SK-N-SH (cell line): ENCODE data around the gene WSCD1. TPM values are rescaled to one million over a fixed set of nuclear protein-coding genes. Genes with fewer than 3 reads are reported as not detected.

ENCODE experiments used
- CTCF ChIA-PET: fragments of 300-600, 350-600 bp; formaldehyde crosslinking; extraction: SDS; loops from one replicate; lab custom pipeline; 2021; lab: Yijun Ruan, JAX
- POLR2A ChIA-PET: fragments of 350-600 bp; sonication (Branson Sonifier 250); formaldehyde crosslinking; extraction: SDS; loops from one replicate; lab custom pipeline; 2020; ENCODE audit warnings: antibody characterized with exemption, inconsistent platforms; lab: Yijun Ruan, JAX
- DNase-seq: peaks from one replicate; pipeline ENCODE4 v3.0.0; 2012
- H2AFZ ChIP-seq: fragments of 200-600 bp; sonication (generic); 2 replicates; pipeline ENCODE4 v1.8.1; 2016; ENCODE audit warnings: antibody characterized with exemption, mild to moderate bottlenecking, low read depth
- H3F3A ChIP-seq: fragments of 200-600 bp; sonication (generic); replicated peaks from 2 replicates; pipeline ENCODE3; 2016; ENCODE audit warnings: antibody characterized with exemption, mild to moderate bottlenecking; ENCODE audit not compliant: insufficient read depth
- H3K27ac ChIP-seq, 2 experiments: fragments of 200-500 bp in 1 of 2; fragments of 200-600 bp in 1 of 2; sonication (Bioruptor generic) in 1 of 2; sonication (generic), shearing (Covaris generic) in 1 of 2; 2 replicates each; pipeline versions ENCODE4 v1.5.1 to v1.6.1; 2014 to 2016; ENCODE audit warnings: low read depth in 2 of 2, inconsistent platforms in 1 of 2, low read length in 1 of 2, mild to moderate bottlenecking in 1 of 2, mixed read lengths in 1 of 2
- H3K27me3 ChIP-seq: fragments of 200-600 bp; sonication (generic), shearing (Covaris generic); 2 replicates; pipeline ENCODE4 v1.6.1; 2016; ENCODE audit warnings: mixed run types; ENCODE audit not compliant: insufficient read depth
- H3K36me3 ChIP-seq, 2 experiments: fragments of 200-500 bp in 1 of 2; fragments of 200-600 bp in 1 of 2; sonication (Bioruptor generic) in 1 of 2; sonication (generic) in 1 of 2; replicated peaks in 1 of 2; 2 replicates each; pipeline versions ENCODE3 to v1.5.1; 2014 to 2016; ENCODE audit warnings: low read length in 1 of 2, mild to moderate bottlenecking in 1 of 2; ENCODE audit not compliant: insufficient read depth in 2 of 2, control insufficient read depth in 1 of 2
- H3K4me1 ChIP-seq, 2 experiments: fragments of 200-500 bp in 1 of 2; fragments of 200-600 bp in 1 of 2; sonication (Bioruptor generic) in 1 of 2; sonication (generic), shearing (Covaris generic) in 1 of 2; 2 replicates each; pipeline versions ENCODE4 v1.5.1 to v1.6.1; 2014 to 2016; ENCODE audit warnings: low read depth in 1 of 2, low read length in 1 of 2, mixed run types in 1 of 2; ENCODE audit not compliant: insufficient read depth in 2 of 2, control insufficient read depth in 1 of 2
- H3K4me2 ChIP-seq: fragments of 200-600 bp; sonication (generic), shearing (Covaris generic); 2 replicates; pipeline ENCODE4 v1.6.1; 2017; ENCODE audit warnings: mixed run types
- H3K4me3 ChIP-seq, 2 experiments: fragments of 200-500 bp in 1 of 2; fragments of 200-600 bp in 1 of 2; sonication (Bioruptor generic) in 1 of 2; sonication (generic), shearing (Covaris generic) in 1 of 2; 2 replicates each; pipeline versions ENCODE4 v1.5.1 to v1.8.1; 2014 to 2016; ENCODE audit warnings: low read depth in 2 of 2, inconsistent platforms in 1 of 2, low read length in 1 of 2, mild to moderate bottlenecking in 1 of 2, mixed read lengths in 1 of 2, moderate library complexity in 1 of 2
- H3K79me2 ChIP-seq: fragments of 200-600 bp; sonication (generic); 2 replicates; pipeline ENCODE4 v1.8.1; 2017; ENCODE audit warnings: mild to moderate bottlenecking; ENCODE audit not compliant: insufficient read depth
- H3K9ac ChIP-seq: fragments of 200-600 bp; sonication (generic); 2 replicates; pipeline ENCODE4 v1.6.1; 2017; ENCODE audit warnings: mixed run types
- H3K9me2 ChIP-seq: fragments of 200-600 bp; sonication (generic); 2 replicates; pipeline ENCODE4 v1.6.1; 2017; ENCODE audit warnings: mixed run types
- H3K9me3 ChIP-seq: fragments of 200-600 bp; sonication (generic); 2 replicates; pipeline ENCODE4 v1.6.1; 2017; ENCODE audit warnings: mixed run types, mild to moderate bottlenecking, moderate library complexity
- H4K20me1 ChIP-seq: fragments of 200-600 bp; sonication (generic); 2 replicates; pipeline ENCODE4 v1.6.1; 2017; ENCODE audit warnings: mild to moderate bottlenecking, mixed run types; ENCODE audit not compliant: insufficient read depth
- FOSL2 ChIP-seq: IDR thresholded peaks from 2 replicates; pipeline ENCODE4 v1.4.0; 2012; ENCODE audit warnings: low read depth, mild to moderate bottlenecking, moderate library complexity, borderline replicate concordance
- FOXM1 ChIP-seq: IDR thresholded peaks from 2 replicates; pipeline ENCODE4 v1.4.0; 2012; ENCODE audit warnings: low read depth, mild to moderate bottlenecking
- GATA2 ChIP-seq: sonication (generic); formaldehyde crosslinking; IDR thresholded peaks from 2 replicates; pipeline ENCODE4 v1.5.0; 2020; ENCODE audit warnings: mild to moderate bottlenecking, missing genetic modification reagents
- JUND ChIP-seq: IDR thresholded peaks from 2 replicates; pipeline ENCODE4 v1.4.0; 2012
- MXI1 ChIP-seq: IDR thresholded peaks from 2 replicates; pipeline ENCODE4 v1.6.1; 2012; ENCODE audit warnings: mild to moderate bottlenecking, low read depth, low read length, improper control_type of control experiment
- NFIC ChIP-seq: IDR thresholded peaks from 2 replicates; pipeline ENCODE4 v1.4.0; 2012; ENCODE audit warnings: borderline replicate concordance
- POLR2AphosphoS5 ChIP-seq: IDR thresholded peaks from 2 replicates; pipeline ENCODE4 v1.6.1; 2012; ENCODE audit warnings: low read depth, low read length
- RAD21 ChIP-seq: IDR thresholded peaks from 2 replicates; pipeline ENCODE4 v1.6.1; 2012; ENCODE audit warnings: mild to moderate bottlenecking, low read length
- RFX5 ChIP-seq: IDR thresholded peaks from 2 replicates; pipeline ENCODE4 v1.6.1; 2012; ENCODE audit warnings: mild to moderate bottlenecking, improper control_type of control experiment, low read length
- SIN3A ChIP-seq: IDR thresholded peaks from 2 replicates; pipeline ENCODE4 v1.6.1; 2012; ENCODE audit warnings: low read depth, mild to moderate bottlenecking, low read length, moderate library complexity, borderline replicate concordance
- SMC3 ChIP-seq: IDR thresholded peaks from 2 replicates; pipeline ENCODE4 v1.6.1; 2012; ENCODE audit warnings: low read depth, low read length, improper control_type of control experiment
- TAF1 ChIP-seq: IDR thresholded peaks from 2 replicates; pipeline ENCODE4 v1.6.1; 2012; ENCODE audit warnings: low read depth, mild to moderate bottlenecking, low read length, moderate library complexity, borderline replicate concordance
- TEAD4 ChIP-seq: IDR thresholded peaks from 2 replicates; pipeline ENCODE4 v1.4.0; 2012; ENCODE audit warnings: mild to moderate bottlenecking, borderline replicate concordance; ENCODE audit not compliant: insufficient read depth
- USF2 ChIP-seq: fragments of 150-350 bp; IDR thresholded peaks from 2 replicates; pipeline ENCODE4 v1.6.1; 2017; ENCODE audit warnings: antibody characterized with exemption, low read length, low read depth, borderline replicate concordance
- YY1 ChIP-seq: IDR thresholded peaks from 2 replicates; pipeline ENCODE4 v1.4.0; 2012; ENCODE audit warnings: low read depth, mild to moderate bottlenecking
- WGBS: methylation state at CpG from one replicate; pipeline ENCODE4 v1.1.6; 2017; ENCODE audit warnings: low lambda C conversion rate; 5-methylcytosine and 5-hydroxymethylcytosine counted together
- polyA plus RNA-seq, 3 experiments: library from polyadenylated mRNA; depleted of rRNA; stranded (reverse); fragments of >200 nt; gene quantifications; 2 replicates each; pipeline ENCODE4 v1.2.3, GENCODE V29; 2012
- TF ChIP-seq, protein P1 (sequence below): IDR thresholded peaks from 2 replicates; pipeline ENCODE4 v1.4.0; 2012; ENCODE audit warnings: low read depth
- TF ChIP-seq, protein P2 (sequence below): fragments of 150-350 bp; IDR thresholded peaks from 2 replicates; pipeline ENCODE4 v1.6.1; 2016; ENCODE audit warnings: mild to moderate bottlenecking, low read depth, low read length

The WSCD1 gene
- polyA plus RNA-seq, 1 of the 3 experiments (the other 2 are of a cell fraction): 0.03 TPM

- no peak overlapping the region for H3K27ac ChIP-seq
- H3K27me3 ChIP-seq: peaks cover 55% of the 10 kb centered on the region
- no peak overlapping the region for H3K4me2 ChIP-seq
- TF ChIP-seq, protein P1, sequence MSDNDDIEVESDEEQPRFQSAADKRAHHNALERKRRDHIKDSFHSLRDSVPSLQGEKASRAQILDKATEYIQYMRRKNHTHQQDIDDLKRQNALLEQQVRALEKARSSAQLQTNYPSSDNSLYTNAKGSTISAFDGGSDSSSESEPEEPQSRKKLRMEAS: no peak
- no peak for TF ChIP-seq MXI1
- TF ChIP-seq SMC3: no peak
- no peak for TF ChIP-seq SIN3A
- TF ChIP-seq YY1: no peak
- no peaks in the 10 kb centered on the region for H3K79me2 ChIP-seq
- no peak overlapping the region for H2AFZ ChIP-seq
- WGBS: 64% methylated on average over 7 of the region's 7 CpGs
- no peaks in the 10 kb centered on the region for H4K20me1 ChIP-seq
- DNase-seq: no peak
- peaks cover 0 to 2% of the 10 kb centered on the region in 2 experiments; a peak in 1 of 4 replicates for H3K4me1 ChIP-seq
- no peaks in the 10 kb centered on the region for H3K9me3 ChIP-seq
- no peaks in the 10 kb centered on the region for H3K9me2 ChIP-seq
- H3K9ac ChIP-seq: no peak overlapping the region
- no peaks in the 10 kb centered on the region for H3K36me3 ChIP-seq
- CTCF ChIA-PET: no interaction called here
- POLR2A ChIA-PET: no interaction called here
- H3K4me3 ChIP-seq: no peak overlapping the region
- no peaks in the 10 kb centered on the region for H3F3A ChIP-seq
Measured at GRCh38 chr17:6073620-6074019, 3.4 kb downstream of the WSCD1 start.

- Histone ChIP-seq H3K79me2 (no peaks in the 10 kb centered on the region), H3K36me3 (no peaks in the 10 kb centered on the region), H4K20me1 (no peaks in the 10 kb centered on the region), H3K9ac (no peak overlapping the region), H3K4me2 (no peak overlapping the region), H3K4me1 (no peaks in the 10 kb centered on the region; a peak in 1 of 4 replicates), H3F3A (no peaks in the 10 kb centered on the region), H3K9me2 (no peaks in the 10 kb centered on the region), H3K9me3 (no peaks in the 10 kb centered on the region), H2AFZ (no peak overlapping the region), H3K4me3 (no peak overlapping the region), H3K27ac (no peak overlapping the region), H3K27me3 (peaks cover 48% of the 10 kb centered on the region)
- TF ChIP-seq FOSL2 (no peak), USF2 (no peak), RAD21 (no peak), FOXM1 (no peak), JUND (no peak), POLR2AphosphoS5 (no peak), TEAD4 (no peak), NFIC (no peak), TAF1 (no peak), GATA2 (CRISPR knock-in tag) (no peak), RFX5 (no peak), SMC3 (no peak)
- TF ChIP-seq, protein P2, sequence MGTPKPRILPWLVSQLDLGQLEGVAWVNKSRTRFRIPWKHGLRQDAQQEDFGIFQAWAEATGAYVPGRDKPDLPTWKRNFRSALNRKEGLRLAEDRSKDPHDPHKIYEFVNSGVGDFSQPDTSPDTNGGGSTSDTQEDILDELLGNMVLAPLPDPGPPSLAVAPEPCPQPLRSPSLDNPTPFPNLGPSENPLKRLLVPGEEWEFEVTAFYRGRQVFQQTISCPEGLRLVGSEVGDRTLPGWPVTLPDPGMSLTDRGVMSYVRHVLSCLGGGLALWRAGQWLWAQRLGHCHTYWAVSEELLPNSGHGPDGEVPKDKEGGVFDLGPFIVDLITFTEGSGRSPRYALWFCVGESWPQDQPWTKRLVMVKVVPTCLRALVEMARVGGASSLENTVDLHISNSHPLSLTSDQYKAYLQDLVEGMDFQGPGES: no peak
- CTCF ChIA-PET: no interaction called here
- DNase-seq: no peak
- POLR2A ChIA-PET: no interaction called here
- no CpG with 5 or more reads among the region's 6 CpGs for WGBS
Measured at GRCh38 chr17:6075050-6075449, 4.9 kb downstream of the WSCD1 start.
